K562 (cell line): Measurements from ENCODE around the gene AFAP1. TPM values are rescaled to one million over a fixed set of nuclear protein-coding genes. Genes with fewer than 3 reads are reported as not detected.

Experiments
- ATAC-seq: fragments of 200-7000 bp; cut with Tn5 transposase; 3 replicates; pipeline ENCODE4 v1.9.1; 2020; ENCODE audit warnings: moderate library complexity
- BruUV-seq: library from RNA; stranded (reverse); fragments of 400-500 nt; replicated peaks from 2 replicates; lab custom pipeline; 2021; lab: Mats Ljungman, UMichigan
- CTCF ChIA-PET: fragments of 300-600 bp; formaldehyde crosslinking; extraction: SDS; loops from one replicate; lab custom pipeline; 2021; ENCODE audit warnings: low intra/inter-chr PET ratio; lab: Yijun Ruan, JAX
- POLR2A ChIA-PET: fragments of 300-600, 350-650 bp; sonication (Branson Sonifier 250); formaldehyde crosslinking; extraction: SDS; loops from one replicate; lab custom pipeline; 2021; ENCODE audit warnings: antibody characterized with exemption, inconsistent platforms; lab: Yijun Ruan, JAX
- DNase-seq, 4 experiments: peaks; one replicate each; pipeline versions ENCODE4 v3.0.0 to v3.0.0-alpha.2; 2011 to 2018; ENCODE audit warnings: low spot score in 3 of 4, mixed read lengths in 3 of 4; ENCODE audit errors: extremely low read depth in 1 of 4
- FAIRE-seq: peaks from 2 replicates; lab custom pipeline; 2011; peaks lifted over from hg19 to GRCh38; lab: Jason Lieb, UNC
- H2AFZ ChIP-seq: 2 replicates; pipeline ENCODE4 v1.6.0; 2011; ENCODE audit warnings: low read depth, low read length, control low read depth, inconsistent platforms
- H3K27ac ChIP-seq: fragments of 200-600 bp; 3 replicates; pipeline ENCODE4 v1.8.0; 2011; ENCODE audit warnings: low read depth, mild to moderate bottlenecking, control low read depth, inconsistent platforms, low read length, moderate library complexity, mixed read lengths; ENCODE audit errors: extremely low read depth
- H3K27me3 ChIP-seq, 2 experiments: fragments of 300-600 bp in 1 of 2; 2 replicates in 1 of 2; 3 replicates in 1 of 2; pipeline versions ENCODE4 v1.6.0 to v1.8.0; 2011; ENCODE audit warnings: inconsistent platforms in 2 of 2, low read length in 2 of 2, mild to moderate bottlenecking in 1 of 2, mixed read lengths in 1 of 2, moderate library complexity in 1 of 2; ENCODE audit not compliant: control insufficient read depth in 2 of 2, insufficient read depth in 2 of 2
- H3K36me3 ChIP-seq: fragments of 300-600 bp; 3 replicates; pipeline ENCODE4 v1.8.0; 2011; ENCODE audit warnings: mild to moderate bottlenecking, low read length, inconsistent platforms; ENCODE audit not compliant: control insufficient read depth, insufficient read depth
- H3K4me1 ChIP-seq, 2 experiments: fragments of 200-600 bp in 1 of 2; replicated peaks in 1 of 2; 2 replicates in 1 of 2; 3 replicates in 1 of 2; pipeline versions ENCODE4 v1.5.1 to v1.8.0; 2011; ENCODE audit warnings: inconsistent platforms in 2 of 2, low read length in 2 of 2, mild to moderate bottlenecking in 1 of 2, mixed read lengths in 1 of 2, moderate library complexity in 1 of 2; ENCODE audit not compliant: control insufficient read depth in 2 of 2, insufficient read depth in 2 of 2
- H3K4me2 ChIP-seq: 2 replicates; pipeline ENCODE4 v1.6.1; 2011; ENCODE audit warnings: low read length, control low read depth, inconsistent platforms, mixed read lengths; ENCODE audit not compliant: insufficient read depth
- H3K4me3 ChIP-seq: fragments of 200-600 bp; sonication (generic), shearing (Covaris generic); 2 replicates; pipeline ENCODE4 v1.5.1; 2016; ENCODE audit warnings: control low read depth, inconsistent platforms
- H3K79me2 ChIP-seq: fragments of 200-600 bp; 3 replicates; pipeline ENCODE4 v1.8.0; 2011; ENCODE audit warnings: low read length, inconsistent platforms; ENCODE audit not compliant: control insufficient read depth, insufficient read depth
- H3K9ac ChIP-seq, 2 experiments: 2 replicates each; pipeline versions ENCODE4 v1.6.0 to v1.6.1; 2011; ENCODE audit warnings: low read depth in 2 of 2, low read length in 2 of 2, control low read depth in 1 of 2, inconsistent platforms in 1 of 2, mild to moderate bottlenecking in 1 of 2, mixed read lengths in 1 of 2; ENCODE audit not compliant: insufficient read depth in 1 of 2
- H3K9me1 ChIP-seq: one replicate; pipeline ENCODE4 v1.6.0; 2011; ENCODE audit warnings: inconsistent platforms, mild to moderate bottlenecking, low read length, moderate library complexity; ENCODE audit not compliant: control insufficient read depth, insufficient read depth
- H3K9me3 ChIP-seq: replicated peaks from 2 replicates; pipeline ENCODE4 v1.5.1; 2011; ENCODE audit warnings: low read depth, low read length, inconsistent platforms; ENCODE audit not compliant: control insufficient read depth, insufficient read depth
- H4K20me1 ChIP-seq: replicated peaks from 2 replicates; pipeline ENCODE4 v1.6.1; 2011; ENCODE audit warnings: low read length, inconsistent platforms, mixed read lengths; ENCODE audit not compliant: control insufficient read depth, insufficient read depth
- CBFA2T2 ChIP-seq: fragments of 450-650 bp; conservative IDR thresholded peaks from 2 replicates; pipeline ENCODE4 v1.6.1; 2017; ENCODE audit warnings: mild to moderate bottlenecking
- COPS2 ChIP-seq: fragments of 450-650 bp; conservative IDR thresholded peaks from 2 replicates; pipeline ENCODE4 v1.6.1; 2016; ENCODE audit warnings: mild to moderate bottlenecking, moderate library complexity
- CTCF ChIP-seq, 3 experiments: IDR thresholded peaks in 2 of 3; conservative IDR thresholded peaks in 1 of 3; 2 replicates each; pipeline ENCODE4 v1.5.1; 2011 to 2012; ENCODE audit warnings: low read length in 3 of 3, mild to moderate bottlenecking in 3 of 3, control low read depth in 2 of 3, improper control_type of control experiment in 1 of 3, inconsistent platforms in 1 of 3, low read depth in 1 of 3, mixed read lengths in 1 of 3, moderate library complexity in 1 of 3; ENCODE audit not compliant: insufficient read depth in 2 of 3
- RAD21 ChIP-seq, 2 experiments: fragments of 250-450 bp in 1 of 2; fragments of 450-650 bp in 1 of 2; sonication (Bioruptor Pico) in 1 of 2; formaldehyde crosslinking in 1 of 2; IDR thresholded peaks in 1 of 2; conservative IDR thresholded peaks in 1 of 2; 2 replicates each; pipeline versions ENCODE4 v1.4.0 to v1.8.0; 2020 to 2022; ENCODE audit warnings: mild to moderate bottlenecking in 2 of 2, moderate library complexity in 1 of 2
- ZNF76 ChIP-seq: fragments of 250-450 bp; sonication (Bioruptor Pico); IDR thresholded peaks from 2 replicates; pipeline ENCODE4 v1.4.0; 2020; ENCODE audit warnings: mild to moderate bottlenecking, moderate library complexity, borderline replicate concordance
- WGBS: fragments of 100-300 bp; shearing (Covaris generic); methylation state at CpG from one replicate; pipeline ENCODE4 v1.1.6; 2016; ENCODE audit warnings: low coverage, mixed read lengths; ENCODE audit not compliant: insufficient coverage; ENCODE audit errors: missing lambda C conversion rate; 5-methylcytosine and 5-hydroxymethylcytosine counted together
- in situ Hi-C: fragments of 300-500 bp; cut with MboI; formaldehyde crosslinking; loops from 4 replicates; pipeline ENCODE4 v1.15.0; 2018; ENCODE audit warnings: inconsistent platforms, mixed read lengths
- intact Hi-C: fragments of 100-400 bp; cut with micrococcal nuclease; formaldehyde crosslinking; loops from 2 replicates; pipeline ENCODE4 v1.14.2; 2022
- polyA plus RNA-seq, 8 experiments: library from polyadenylated mRNA; depleted of rRNA in 4 of 8; stranded (reverse) in 5 of 8; unstranded in 3 of 8; fragments of >200 nt; fragmentation: Nextera tagmentation in 2 of 8; fragmentation: Illumina TruSeq in 1 of 8; extraction: Ambion mirVana in 2 of 8; extraction: Trizol in 1 of 8; gene quantifications; 2 replicates each; pipeline versions ENCODE4 v1.2.1 to v1.2.3, GENCODE V29; 2011 to 2014; ENCODE audit warnings: inconsistent platforms in 1 of 8, missing spikeins in 1 of 8
- total RNA-seq, 7 experiments: library from RNA; depleted of rRNA in 6 of 7; stranded (reverse); fragments of >200 nt in 6 of 7; fragmentation: Illumina TruSeq in 2 of 7; extraction: Trizol in 2 of 7; gene quantifications; 2 replicates each; pipeline versions ENCODE4 v1.2.1 to v1.2.3, GENCODE V29; 2011 to 2021; ENCODE audit warnings: low replicate concordance in 1 of 7

Gene AFAP1
- total and polyA plus RNA-seq, 9 of the 15 experiments (the other 6 are each of a cell fraction or from before 2014, with no cell fraction given): 0.07 to 0.42 (median 0.12) TPM; not detected in 1

GRCh38 chr4:7788193-7788592 lies 151.5 kb downstream of the AFAP1 start:
- FAIRE-seq (no peak), DNase-seq (peak in 2 of 4 experiments; percentile 24), ATAC-seq (peak; percentile 56; the same call in 1 of the 3 replicates)
- ChIA-PET POLR2A (no interaction called here), CTCF (no interaction called here)
- 7% methylated on average over 17 of the region's 17 CpGs for WGBS
- Histone ChIP-seq H3K36me3 (no peaks in the 10 kb centered on the region), H4K20me1 (no peaks in the 10 kb centered on the region; the same call in 1 of the 2 replicates), H3K9ac (no peak overlapping the region), H3K4me3 (no peak overlapping the region), H3K9me1 (no peaks in the 10 kb centered on the region), H3K4me2 (no peak overlapping the region), H3K27me3 (peaks cover 19 to 40% of the 10 kb centered on the region in 2 experiments; a peak in 4 of 5 replicates), H3K4me1 (no peaks in the 10 kb centered on the region; a peak in 1 of 5 replicates), H3K27ac (no peak overlapping the region), H3K79me2 (no peaks in the 10 kb centered on the region), H3K9me3 (no peaks in the 10 kb centered on the region), H2AFZ (no peak overlapping the region)
- no TSS peak for BruUV-seq
- in situ Hi-C loops (no loop called here), intact Hi-C loops (no loop called here)
- TF ChIP-seq RAD21 (CRISPR knock-in tag; conservative IDR thresholded peaks at IDR 0.05 in 1 of 2, IDR thresholded peaks at IDR 0.05 in 1 of 2) (peak in 1 of 2 experiments; percentile 30; a peak in 2 of 4 replicates), CTCF (IDR thresholded peaks at IDR 0.05 in 2 of 3, conservative IDR thresholded peaks at IDR 0.05 in 1 of 3; ENCODE audit: insufficient read depth in 2 of 3, low read depth in 1 of 3, low read length in 3 of 3) (0 out of 6 replicates have a peak, but pooled peaks of 2 of the 3 experiments have one; percentile 14 to 21), ZNF76 (CRISPR knock-in tag) (no peak), COPS2 (no peak), CBFA2T2 (no peak)
